ENCODE data around the gene U2AF2. TPM values are rescaled to one million over a fixed set of nuclear protein-coding genes. Genes with fewer than 3 reads are reported as not detected.

The U2AF2 gene
- total RNA-seq, 2 experiments from 2014 or later = 285 to 293 TPM

DNA sequence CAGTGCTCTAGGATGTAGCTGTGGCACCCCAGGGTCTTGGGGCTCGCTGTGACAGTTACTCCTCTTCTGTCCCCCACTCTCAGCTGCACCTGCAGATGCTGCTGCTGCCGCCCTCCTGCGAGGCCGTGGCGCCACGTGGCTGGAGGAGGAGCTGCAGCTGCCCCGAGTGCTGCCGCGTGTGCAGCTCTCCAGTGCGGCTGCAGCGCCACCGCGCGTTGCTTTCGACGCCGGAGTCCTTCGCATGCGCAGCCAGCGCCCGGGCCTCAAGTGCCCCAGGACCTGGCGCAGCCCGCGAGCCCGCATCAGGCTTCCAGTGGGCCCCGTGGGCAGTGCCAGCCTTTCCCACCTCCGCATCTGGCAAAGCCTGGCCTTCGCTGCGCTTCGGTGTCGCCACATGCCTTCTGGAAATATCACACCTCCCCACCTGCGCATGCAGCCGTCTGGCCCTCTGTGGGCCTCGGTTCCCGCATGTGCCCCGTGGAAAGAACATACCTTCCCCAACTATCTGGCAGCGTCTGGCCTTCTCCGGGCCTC lies 14.7 kb upstream of the U2AF2 start:
- Mint-ChIP-seq H3K36me3 (ENCODE audit: low read depth) (peaks cover 21% of the 10 kb centered on the region), H3K9me3 (no peaks in the 10 kb centered on the region), H3K4me1 (ENCODE audit: low read depth) (peaks cover 55% of the 10 kb centered on the region), H3K4me3 (peak overlapping the region; percentile 75), H3K27me3 (ENCODE audit: low read depth) (no peaks in the 10 kb centered on the region), H3K27ac (peak overlapping the region; percentile 87)
- DNase-seq = peak; percentile 62
- CTCF ChIA-PET = interaction anchor here (0.6 to 3.0 kb wide), 4 partner anchors 9 to 136 kb away, joined by 3 to 7 read pairs (median 4); no protein-coding TSS in a partner anchor
- intact Hi-C loops (cut with micrococcal nuclease) = loop anchor here (5.0 kb wide), 3 partner anchors 33 to 383 kb away; partner anchors contain the start of genes PPP6R1, RPL28 and ZNF865

DNA sequence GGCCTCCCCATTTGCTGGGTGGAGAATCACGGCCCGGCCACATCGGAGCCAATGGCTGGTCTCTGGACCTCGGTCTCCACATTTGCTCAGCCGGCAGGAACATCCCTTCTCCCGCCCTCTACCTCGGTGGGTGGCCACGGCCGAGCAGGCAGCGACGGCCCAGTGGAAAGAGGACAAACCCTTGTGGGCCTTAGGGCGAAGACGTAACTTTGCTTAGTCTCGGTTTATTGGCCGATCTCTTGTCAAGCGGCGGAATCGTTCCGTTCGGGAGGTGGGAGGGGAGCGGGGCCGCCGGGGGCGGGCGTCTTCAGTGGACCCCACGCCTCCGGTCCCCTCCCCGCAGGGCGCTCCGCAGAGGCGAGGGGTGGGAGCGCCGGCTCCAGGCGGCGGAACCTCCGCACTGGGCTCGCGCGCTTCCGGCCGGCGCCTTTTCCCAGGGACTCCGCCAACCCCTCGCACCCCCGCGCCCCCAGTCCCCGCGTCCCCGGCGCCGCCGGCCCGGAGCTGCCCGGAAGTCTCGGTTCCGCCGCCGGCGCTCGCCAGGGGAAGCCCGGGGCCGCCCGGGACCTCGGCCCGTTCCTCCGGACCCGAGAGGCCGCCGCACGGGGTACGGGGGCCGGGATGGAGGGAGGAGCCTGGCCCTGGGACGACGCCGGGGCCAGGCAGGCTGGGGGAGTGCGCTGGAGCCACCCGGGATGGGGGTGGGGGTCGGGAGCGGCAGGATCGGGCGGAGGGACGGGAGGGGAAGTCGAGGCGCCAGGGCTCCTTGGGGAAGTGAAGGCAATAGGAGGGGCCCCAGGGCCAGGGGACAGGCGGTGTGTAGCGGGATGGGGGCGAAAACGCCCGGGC lies 14.0 kb upstream of the U2AF2 start, which contains the start of gene ZNF580:
Gene ZNF580 (plus strand): TSS at position 426 of the 849 bp plus-strand sequence. CDS start 1,507 bp downstream, outside the sequence.
- DNase-seq = peak; percentile 45
- Mint-ChIP-seq H3K27ac (peak within 1 kb of the TSS; percentile 90), H3K4me1 (ENCODE audit: low read depth) (peaks cover 57% of the 10 kb centered on the region), H3K9me3 (no peaks in the 10 kb centered on the region), H3K27me3 (ENCODE audit: low read depth) (no peaks in the 10 kb centered on the region), H3K4me3 (peak within 1 kb of the TSS; percentile 93), H3K36me3 (ENCODE audit: low read depth) (peaks cover 23% of the 10 kb centered on the region)
- intact Hi-C loops (cut with micrococcal nuclease) = loop anchor here (5.0 kb wide), 3 partner anchors 34 to 384 kb away; partner anchors contain the start of genes PPP6R1, RPL28 and ZNF865
- CTCF ChIA-PET = interaction anchor here (1.1 to 2.1 kb wide), 2 partner anchors 9 to 137 kb away, joined by 4 to 5 read pairs; no protein-coding TSS in a partner anchor

DNA sequence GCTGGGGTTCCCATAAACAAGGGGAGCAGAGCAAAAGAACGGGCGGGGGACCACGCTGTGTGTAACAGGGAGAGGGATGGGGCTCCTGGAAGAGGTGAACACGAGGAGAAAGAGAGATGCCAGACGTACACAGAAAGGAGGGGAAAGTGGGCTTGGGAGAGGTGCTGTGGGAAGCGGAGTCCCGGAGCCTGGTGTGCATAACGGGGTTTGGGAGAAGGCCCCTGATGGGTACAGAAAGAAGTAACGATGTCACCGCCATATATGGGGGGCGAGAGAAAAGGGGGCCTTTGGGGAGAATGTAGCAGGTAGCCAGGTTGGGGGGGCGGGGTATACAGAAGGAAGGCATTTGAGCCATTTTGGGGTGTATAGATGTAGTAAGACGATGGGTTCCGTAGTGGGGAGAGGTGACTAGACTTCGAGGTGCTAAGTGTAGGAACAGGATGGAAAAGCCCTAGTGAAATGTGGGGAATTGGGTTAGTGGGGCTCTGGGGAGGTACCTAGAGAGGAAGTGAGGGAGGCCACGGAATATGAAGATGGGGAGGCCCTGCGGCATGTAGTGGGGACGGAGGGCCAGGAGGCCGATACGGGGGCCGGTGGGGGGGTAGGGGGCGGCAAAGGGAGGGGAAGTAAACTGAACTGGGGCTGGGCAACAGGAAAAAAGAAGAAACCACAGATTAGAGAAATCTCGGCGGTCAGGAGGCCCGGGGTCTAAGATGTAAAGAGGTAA lies 13.2 kb upstream of the U2AF2 start:
- DNase-seq = peak; percentile 36
- intact Hi-C loops (cut with micrococcal nuclease) = loop anchor here (5.0 kb wide), 3 partner anchors 34 to 384 kb away; partner anchors contain the start of genes PPP6R1, RPL28 and ZNF865
- Mint-ChIP-seq H3K36me3 (ENCODE audit: low read depth) (peaks cover 23% of the 10 kb centered on the region), H3K27me3 (ENCODE audit: low read depth) (no peaks in the 10 kb centered on the region), H3K27ac (peak overlapping the region; percentile 90), H3K9me3 (no peaks in the 10 kb centered on the region), H3K4me1 (ENCODE audit: low read depth) (peaks cover 50% of the 10 kb centered on the region), H3K4me3 (peak overlapping the region; percentile 93)
- CTCF ChIA-PET = interaction anchor here (1.7 kb wide), 1 partner anchor 13 kb away, joined by 7 read pairs; the partner anchor contains the start of gene U2AF2

DNA sequence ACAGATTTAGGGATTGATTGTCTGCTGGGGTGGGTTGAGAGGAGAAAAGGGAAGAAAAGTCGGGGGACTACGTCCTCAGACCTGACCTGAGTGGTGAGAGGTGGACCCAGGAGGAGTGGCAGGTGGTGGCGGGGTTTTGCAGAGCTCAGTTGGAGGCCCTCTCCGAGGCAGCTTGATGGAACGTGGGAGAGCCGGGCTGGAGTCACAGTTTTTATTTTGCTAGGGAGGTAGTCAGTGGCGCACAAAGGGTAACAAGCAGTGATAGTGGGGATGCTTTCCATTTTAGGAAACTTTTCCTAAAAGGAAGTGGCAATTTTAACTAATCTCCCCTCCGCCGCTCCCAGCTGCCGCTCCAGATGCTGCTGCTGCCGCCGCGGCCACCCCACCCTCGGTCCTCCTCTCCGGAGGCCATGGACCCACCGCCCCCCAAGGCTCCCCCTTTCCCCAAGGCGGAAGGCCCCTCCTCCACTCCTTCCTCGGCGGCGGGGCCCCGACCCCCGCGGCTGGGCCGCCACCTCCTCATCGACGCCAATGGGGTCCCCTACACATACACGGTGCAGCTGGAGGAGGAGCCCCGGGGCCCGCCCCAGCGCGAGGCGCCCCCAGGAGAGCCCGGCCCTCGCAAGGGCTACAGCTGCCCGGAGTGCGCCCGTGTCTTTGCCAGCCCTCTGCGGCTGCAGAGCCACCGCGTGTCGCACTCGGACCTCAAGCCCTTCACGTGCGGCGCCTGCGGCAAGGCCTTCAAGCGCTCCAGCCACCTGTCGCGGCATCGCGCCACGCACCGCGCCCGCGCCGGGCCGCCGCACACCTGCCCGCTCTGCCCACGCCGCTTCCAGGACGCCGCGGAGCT lies 12.5 kb upstream of the U2AF2 start:
- no peaks in the 10 kb centered on the region for H3K27me3 Mint-ChIP-seq (ENCODE audit: low read depth)
- peaks cover 50% of the 10 kb centered on the region for H3K4me1 Mint-ChIP-seq (ENCODE audit: low read depth)
- peak overlapping the region; percentile 93 for H3K4me3 Mint-ChIP-seq
- H3K27ac Mint-ChIP-seq = peak overlapping the region; percentile 96
- no peaks in the 10 kb centered on the region for H3K9me3 Mint-ChIP-seq
- H3K36me3 Mint-ChIP-seq (ENCODE audit: low read depth) = peaks cover 25% of the 10 kb centered on the region
- intact Hi-C loops (cut with micrococcal nuclease) = loop anchor here (1.0 to 5.0 kb wide), 5 partner anchors 7 to 385 kb away; partner anchors contain the start of genes PPP6R1, RPL28 and ZNF865
- CTCF ChIA-PET = interaction anchor here (1.7 kb wide), 1 partner anchor 12 kb away, joined by 7 read pairs; the partner anchor contains the start of gene U2AF2
- DNase-seq = peak; percentile 47

DNA sequence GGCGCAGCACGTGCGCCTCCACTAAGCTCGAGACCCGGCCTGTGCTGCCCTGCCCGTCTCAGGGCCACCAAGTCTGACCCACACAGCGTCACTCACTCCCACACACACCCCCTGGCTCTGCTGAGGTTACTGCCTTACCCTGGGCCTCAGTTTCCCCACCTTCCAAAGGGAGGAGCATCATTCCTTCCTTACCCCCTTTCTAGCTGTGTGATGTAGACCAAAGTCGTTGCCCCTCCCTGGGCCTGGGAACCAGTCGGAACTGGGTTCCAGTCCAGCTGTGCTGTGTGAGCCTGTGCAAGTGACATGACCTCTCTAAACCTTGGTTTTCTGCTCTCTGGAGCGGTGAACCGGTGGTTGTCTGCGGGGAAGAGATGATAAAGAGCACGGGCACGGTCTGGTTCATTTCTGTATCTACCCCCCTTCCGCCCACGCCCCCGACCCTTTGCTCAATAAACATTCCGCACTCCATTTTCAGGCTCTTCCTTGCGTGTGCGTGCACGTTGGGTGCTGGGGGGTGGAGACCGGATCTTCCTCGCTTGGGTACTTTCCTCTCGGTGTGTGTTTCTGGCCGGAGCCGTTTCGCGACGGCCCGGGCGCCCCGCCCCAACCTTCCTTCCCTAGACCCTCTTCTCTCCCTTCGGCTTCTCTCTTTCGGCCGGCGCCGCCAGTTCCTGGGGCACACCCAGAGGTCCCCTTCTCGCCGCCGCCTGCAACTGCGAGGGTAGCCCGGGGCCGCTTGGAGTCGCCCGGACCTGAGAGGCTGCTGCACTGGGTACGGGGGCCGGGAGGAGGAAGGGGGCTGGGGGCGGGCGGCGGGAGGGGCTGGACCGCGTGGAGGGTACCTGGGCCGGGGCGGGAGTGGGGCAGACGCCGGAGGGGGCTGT lies 11.6 kb upstream of the U2AF2 start, which contains the start of gene ZNF581:
Gene ZNF581 (plus strand): TSS at position 647 of the 884 bp plus-strand sequence. CDS start 923 bp downstream, outside the sequence.
- H3K36me3 Mint-ChIP-seq (ENCODE audit: low read depth) = peaks cover 21% of the 10 kb centered on the region
- H3K4me3 Mint-ChIP-seq = peak within 1 kb of the TSS; percentile 93
- no peaks in the 10 kb centered on the region for H3K9me3 Mint-ChIP-seq
- intact Hi-C loops (cut with micrococcal nuclease) = loop anchor here (1.0 to 5.0 kb wide), 5 partner anchors 8 to 386 kb away; partner anchors contain the start of genes PPP6R1, RPL28 and ZNF865
- CTCF ChIA-PET = interaction anchor here (1.2 to 1.7 kb wide), 2 partner anchors 11 kb away, joined by 4 to 7 read pairs; partner anchors contain the start of gene U2AF2
- H3K27ac Mint-ChIP-seq = peak within 1 kb of the TSS; percentile 96
- H3K4me1 Mint-ChIP-seq (ENCODE audit: low read depth) = peaks cover 45% of the 10 kb centered on the region
- H3K27me3 Mint-ChIP-seq (ENCODE audit: low read depth) = no peaks in the 10 kb centered on the region
- peak; percentile 82 for DNase-seq

DNA sequence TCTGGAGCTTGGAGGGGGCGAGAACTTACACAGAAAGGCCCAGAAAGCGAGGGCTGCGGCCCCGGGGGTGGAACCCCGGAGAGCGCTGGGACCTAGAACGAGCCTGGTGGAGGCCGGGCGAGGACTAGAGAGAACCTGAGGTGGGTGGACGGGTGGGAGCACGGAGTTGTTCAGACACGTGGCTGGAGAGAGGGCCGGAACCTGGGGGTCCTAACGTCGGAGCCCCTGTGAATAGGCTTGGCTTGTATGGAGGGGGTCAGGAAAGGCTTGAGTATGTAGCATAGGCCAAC lies 11.0 kb upstream of the U2AF2 start:
- Mint-ChIP-seq H3K4me3 (peak overlapping the region; percentile 93), H3K36me3 (ENCODE audit: low read depth) (peaks cover 18% of the 10 kb centered on the region), H3K9me3 (no peaks in the 10 kb centered on the region), H3K27me3 (ENCODE audit: low read depth) (no peaks in the 10 kb centered on the region), H3K27ac (peak overlapping the region; percentile 83), H3K4me1 (ENCODE audit: low read depth) (peaks cover 47% of the 10 kb centered on the region)
- intact Hi-C loops (cut with micrococcal nuclease) = loop anchor here (1.0 to 5.0 kb wide), 5 partner anchors 9 to 387 kb away; partner anchors contain the start of genes PPP6R1, RPL28 and ZNF865
- no peak for DNase-seq
- CTCF ChIA-PET = interaction anchor here (1.2 kb wide), 1 partner anchor 11 kb away, joined by 4 read pairs; no protein-coding TSS in a partner anchor

DNA sequence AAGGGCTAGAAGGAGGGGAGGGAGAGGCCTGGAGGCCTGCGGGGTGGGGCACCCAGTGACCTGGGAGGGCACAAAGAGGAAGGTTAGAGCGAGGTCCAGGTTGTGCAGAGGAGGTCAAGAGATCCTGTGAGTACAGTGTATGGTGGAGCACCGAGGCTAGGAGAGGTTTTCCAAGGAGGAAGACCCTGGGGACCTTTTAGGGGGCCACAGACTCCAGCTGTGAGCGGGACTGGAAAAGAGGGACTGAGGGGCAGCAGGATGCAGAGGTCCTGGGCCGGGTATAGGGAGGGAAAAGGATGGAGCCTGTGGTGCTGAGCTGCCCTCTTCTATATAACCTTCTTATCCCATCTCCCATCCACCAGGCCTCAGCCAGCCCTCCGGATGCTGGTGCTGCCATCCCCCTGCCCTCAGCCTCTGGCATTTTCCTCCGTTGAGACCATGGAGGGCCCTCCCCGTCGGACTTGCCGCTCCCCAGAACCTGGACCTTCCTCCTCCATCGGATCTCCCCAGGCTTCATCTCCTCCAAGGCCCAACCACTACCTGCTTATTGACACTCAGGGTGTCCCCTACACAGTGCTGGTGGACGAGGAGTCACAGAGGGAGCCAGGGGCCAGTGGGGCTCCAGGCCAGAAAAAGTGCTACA lies 10.5 kb upstream of the U2AF2 start:
- H3K27ac Mint-ChIP-seq = peak overlapping the region; percentile 83
- no peak for DNase-seq
- CTCF ChIA-PET = interaction anchor here (1.2 kb wide), 1 partner anchor 10 kb away, joined by 4 read pairs; no protein-coding TSS in a partner anchor
- H3K9me3 Mint-ChIP-seq = no peaks in the 10 kb centered on the region
- H3K36me3 Mint-ChIP-seq (ENCODE audit: low read depth) = peaks cover 15% of the 10 kb centered on the region
- intact Hi-C loops (cut with micrococcal nuclease) = loop anchor here (5.0 kb wide), 3 partner anchors 37 to 387 kb away; partner anchors contain the start of genes PPP6R1, RPL28 and ZNF865
- no peaks in the 10 kb centered on the region for H3K27me3 Mint-ChIP-seq (ENCODE audit: low read depth)
- H3K4me1 Mint-ChIP-seq (ENCODE audit: low read depth) = peaks cover 48% of the 10 kb centered on the region
- peak overlapping the region; percentile 93 for H3K4me3 Mint-ChIP-seq

DNA sequence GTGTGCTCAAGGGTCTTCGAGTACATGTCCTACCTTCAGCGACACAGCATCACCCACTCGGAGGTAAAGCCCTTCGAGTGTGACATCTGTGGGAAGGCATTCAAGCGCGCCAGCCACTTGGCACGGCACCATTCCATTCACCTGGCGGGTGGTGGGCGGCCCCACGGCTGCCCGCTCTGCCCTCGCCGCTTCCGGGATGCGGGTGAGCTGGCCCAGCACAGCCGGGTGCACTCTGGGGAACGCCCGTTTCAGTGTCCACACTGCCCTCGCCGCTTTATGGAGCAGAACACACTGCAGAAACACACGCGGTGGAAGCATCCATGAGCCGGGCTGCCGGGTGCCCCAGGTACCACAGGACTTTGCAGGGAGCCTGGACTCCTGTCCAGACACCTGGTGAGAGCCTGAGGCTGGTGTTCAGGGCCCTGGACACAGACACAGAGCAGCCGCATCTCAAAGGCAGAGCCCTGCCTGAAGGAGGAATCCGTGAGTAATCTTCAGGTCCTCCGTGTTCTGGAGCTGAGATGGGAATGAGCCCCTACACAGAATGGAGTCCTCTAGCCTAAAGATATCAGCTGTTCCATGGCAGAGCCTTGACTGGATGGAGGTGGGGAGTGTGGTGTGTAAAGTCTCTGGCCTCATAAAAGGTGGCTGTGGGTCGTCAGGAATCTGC lies 9.9 kb upstream of the U2AF2 start:
- intact Hi-C loops (cut with micrococcal nuclease) = loop anchor here (5.0 kb wide), 3 partner anchors 38 to 388 kb away; partner anchors contain the start of genes PPP6R1, RPL28 and ZNF865
- CTCF ChIA-PET = interaction anchor here (0.5 to 2.9 kb wide), 3 partner anchors 8 to 12 kb away, joined by 3 to 20 read pairs (median 4); no protein-coding TSS in a partner anchor
- Mint-ChIP-seq H3K27ac (peak overlapping the region; percentile 83), H3K27me3 (ENCODE audit: low read depth) (no peaks in the 10 kb centered on the region), H3K4me3 (peak overlapping the region; percentile 93), H3K4me1 (ENCODE audit: low read depth) (peaks cover 49% of the 10 kb centered on the region), H3K36me3 (ENCODE audit: low read depth) (peaks cover 14% of the 10 kb centered on the region), H3K9me3 (no peaks in the 10 kb centered on the region)
- no peak for DNase-seq

DNA sequence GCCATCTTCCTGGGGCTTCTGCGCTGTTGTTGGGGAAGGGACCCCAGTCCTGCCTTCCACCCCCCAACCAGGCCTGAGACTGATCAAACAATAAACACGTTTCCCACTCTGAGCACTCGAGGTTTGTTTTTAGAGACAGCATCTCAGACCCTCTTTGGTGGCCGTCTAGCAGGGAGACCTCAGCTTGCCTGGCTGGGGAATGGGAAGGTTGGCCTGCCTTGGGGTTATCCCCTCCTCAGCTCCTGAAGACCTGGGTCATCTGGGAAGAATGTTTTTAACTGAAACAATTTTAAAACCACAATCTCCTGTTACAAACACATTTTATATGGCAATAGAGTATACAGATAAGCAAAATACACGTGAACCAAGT lies 9.3 kb upstream of the U2AF2 start:
- peaks cover 49% of the 10 kb centered on the region for H3K4me1 Mint-ChIP-seq (ENCODE audit: low read depth)

More for the DNA sequence above, 9.3 kb upstream of the U2AF2 start:
- H3K36me3 Mint-ChIP-seq (ENCODE audit: low read depth) = peaks cover 14% of the 10 kb centered on the region
- no peaks in the 10 kb centered on the region for H3K9me3 Mint-ChIP-seq
- DNase-seq = no peak
- no peaks in the 10 kb centered on the region for H3K27me3 Mint-ChIP-seq (ENCODE audit: low read depth)
- intact Hi-C loops (cut with micrococcal nuclease) = no loop called here
- CTCF ChIA-PET = interaction anchor here (0.7 to 2.9 kb wide), 3 partner anchors 9 to 167 kb away, joined by 3 to 20 read pairs (median 4); no protein-coding TSS in a partner anchor
- H3K4me3 Mint-ChIP-seq = peak overlapping the region; percentile 53
- peak overlapping the region; percentile 13 for H3K27ac Mint-ChIP-seq
